CD4-positive, alpha-beta T cell treated with Interleukin-1 beta for 1 hour (primary cell): ENCODE data around the gene COL1A2.
A peak's percentile ranks its signal among the peaks of the same experiment; 100 is the strongest.

ENCODE experiments used
- DNase-seq, 2 donors: peaks; one replicate each; pipeline ENCODE4 v3.0.0-alpha.2; 2020 to 2022

COL1A2 gene

DNA sequence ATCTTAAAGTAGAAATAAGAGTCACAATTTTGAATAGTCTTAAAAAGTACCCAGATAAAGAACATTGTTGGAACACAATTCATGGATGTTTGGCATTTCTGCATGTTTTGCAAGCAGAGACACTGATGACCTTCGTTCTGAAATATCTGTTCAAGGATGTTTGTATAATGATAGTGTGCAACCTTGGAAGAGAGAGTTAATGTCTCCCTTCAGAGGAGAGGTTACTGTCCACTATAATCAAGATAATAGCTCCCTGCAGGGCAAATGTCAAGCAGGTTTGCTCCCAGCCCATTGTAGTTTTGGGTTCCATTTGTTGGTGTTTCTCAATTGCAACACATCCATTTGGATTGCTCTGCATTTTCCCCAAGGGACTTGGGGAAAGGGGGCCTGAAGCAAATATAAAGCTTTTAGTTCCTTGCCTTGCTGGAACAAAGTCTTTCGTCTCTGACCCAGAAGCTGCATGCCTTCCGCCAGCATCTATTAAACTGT, 45.2 kb downstream of the COL1A2 start:
- no peak for DNase-seq

DNA sequence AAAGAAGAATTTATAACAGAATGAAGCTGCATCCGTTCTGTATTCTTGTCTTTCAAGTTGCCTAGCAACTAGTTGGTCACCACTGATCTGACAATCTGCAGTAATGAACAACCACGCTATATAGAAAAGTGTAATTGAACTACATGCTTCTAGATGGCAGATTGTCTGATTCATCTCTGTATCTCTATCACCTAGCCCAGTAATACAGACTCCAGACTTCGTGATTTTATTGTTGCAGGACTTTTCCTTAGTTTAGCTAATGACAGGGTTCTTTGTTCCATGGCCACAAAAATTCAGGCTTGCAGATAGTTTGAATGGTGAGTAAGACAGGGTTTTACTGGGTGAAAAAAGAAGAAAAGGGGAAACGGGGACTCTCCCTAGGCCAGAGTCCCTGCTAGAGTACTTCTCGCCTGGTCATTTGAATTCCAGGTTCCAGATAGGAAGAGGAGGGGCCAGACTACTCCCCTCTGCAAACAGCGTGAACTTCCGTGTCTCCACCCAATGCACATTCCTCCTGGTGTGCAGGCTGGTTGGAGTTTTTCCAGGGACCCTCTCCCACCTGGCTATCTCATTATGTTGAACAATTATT, 45.9 kb downstream of the COL1A2 start:
- no peak for DNase-seq

DNA sequence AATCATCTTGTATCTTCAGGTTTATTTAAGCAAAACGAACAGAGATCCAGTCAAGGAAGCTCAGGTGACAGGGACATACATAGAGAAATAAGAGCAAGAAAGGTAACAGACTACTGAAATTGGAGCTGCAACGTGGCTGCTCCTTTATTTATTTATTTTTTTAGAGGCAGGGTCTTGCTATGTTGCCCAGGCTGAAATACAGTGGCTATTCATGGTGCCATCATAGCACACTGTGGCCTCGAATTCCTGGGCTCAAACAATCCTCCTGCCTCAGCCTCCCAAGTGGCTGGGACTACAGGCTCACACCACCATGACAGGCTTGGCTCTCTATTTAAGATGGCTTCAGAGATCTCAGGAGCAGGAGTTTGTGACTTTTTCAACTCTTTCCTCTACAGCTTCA, 46.4 kb downstream of the COL1A2 start:
- DNase-seq: no peak

DNA sequence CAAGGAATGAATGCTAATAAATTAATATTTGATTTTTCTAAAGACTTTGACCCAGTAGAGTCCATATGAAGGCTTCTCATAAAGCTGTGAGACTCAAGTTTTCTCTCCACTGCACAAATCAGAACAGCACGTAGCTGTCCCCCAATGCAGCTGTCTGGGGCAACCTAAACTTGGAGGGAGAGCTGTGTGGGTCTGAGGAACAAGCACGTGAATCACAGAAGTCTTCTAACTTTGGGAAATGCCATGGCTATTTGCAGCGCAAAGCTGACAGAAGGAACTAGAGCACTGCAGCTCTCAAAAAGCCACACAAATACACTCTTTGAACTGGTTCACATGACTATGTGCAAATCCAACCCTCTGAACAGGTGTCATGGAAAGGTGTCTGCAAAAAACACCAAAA, 47.9 kb downstream of the COL1A2 start:
- no peak for DNase-seq

DNA sequence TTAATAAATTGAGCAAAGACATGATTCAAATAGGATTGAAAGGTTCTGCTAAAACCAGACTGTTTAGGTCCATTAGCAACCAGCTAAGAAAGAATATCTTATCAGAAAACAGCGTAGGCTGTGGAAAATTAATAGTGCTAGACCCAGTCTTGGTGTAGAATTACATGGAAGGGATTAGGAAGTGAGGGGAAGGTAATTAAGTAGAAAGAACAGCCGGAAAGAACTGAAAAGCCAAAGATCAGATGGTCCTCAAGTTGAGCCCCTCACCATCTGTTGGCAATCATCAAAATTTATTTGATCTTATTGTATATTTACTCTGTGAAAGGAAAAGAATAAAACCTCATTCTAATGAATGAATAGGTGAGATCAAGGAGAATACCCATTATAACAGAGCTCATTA, 50.1 kb downstream of the COL1A2 start:
- DNase-seq: no peak

DNA sequence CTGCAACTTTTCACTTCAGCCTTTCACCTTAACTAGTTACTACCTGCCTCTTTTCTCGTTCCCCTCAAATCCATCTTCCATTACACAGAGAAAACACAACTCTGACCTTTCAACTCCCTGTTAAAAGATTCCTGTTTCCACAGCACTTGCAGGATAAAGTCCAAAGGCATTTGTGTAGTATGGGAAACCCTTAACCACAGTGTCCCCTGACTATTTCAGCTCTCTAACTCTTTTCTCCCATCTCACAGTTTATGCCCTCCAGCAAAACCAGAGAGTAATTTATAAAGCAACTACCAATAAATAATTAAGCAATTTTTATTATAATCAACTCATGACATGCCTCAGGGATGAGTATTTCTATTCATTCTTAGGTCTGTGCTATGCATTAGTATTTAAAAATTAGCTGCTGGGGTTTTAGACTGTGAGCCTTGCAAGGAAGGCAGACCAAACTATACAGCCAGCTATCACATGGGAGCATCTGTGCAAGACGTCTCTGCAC, 51.0 kb downstream of the COL1A2 start:
- DNase-seq: no peak

DNA sequence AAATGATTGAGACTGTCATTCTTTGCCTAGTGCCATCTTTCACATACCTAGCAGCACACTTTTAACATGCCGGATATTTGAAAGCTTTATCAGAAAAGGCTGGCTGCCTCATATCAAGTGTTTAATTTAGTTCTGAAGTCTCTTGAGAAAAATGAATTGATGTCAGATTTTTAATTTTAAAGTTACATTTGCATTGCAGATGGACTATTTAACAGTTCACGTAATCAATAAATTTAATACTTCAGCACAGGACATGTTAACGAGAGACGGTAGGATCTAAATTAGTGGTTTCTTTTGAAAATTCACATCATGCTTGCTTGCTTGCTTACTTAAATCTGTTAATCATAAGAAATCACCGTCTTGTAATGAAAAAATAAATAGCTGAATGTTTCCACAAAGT, 51.6 kb downstream of the COL1A2 start:
- no peak for DNase-seq

DNA sequence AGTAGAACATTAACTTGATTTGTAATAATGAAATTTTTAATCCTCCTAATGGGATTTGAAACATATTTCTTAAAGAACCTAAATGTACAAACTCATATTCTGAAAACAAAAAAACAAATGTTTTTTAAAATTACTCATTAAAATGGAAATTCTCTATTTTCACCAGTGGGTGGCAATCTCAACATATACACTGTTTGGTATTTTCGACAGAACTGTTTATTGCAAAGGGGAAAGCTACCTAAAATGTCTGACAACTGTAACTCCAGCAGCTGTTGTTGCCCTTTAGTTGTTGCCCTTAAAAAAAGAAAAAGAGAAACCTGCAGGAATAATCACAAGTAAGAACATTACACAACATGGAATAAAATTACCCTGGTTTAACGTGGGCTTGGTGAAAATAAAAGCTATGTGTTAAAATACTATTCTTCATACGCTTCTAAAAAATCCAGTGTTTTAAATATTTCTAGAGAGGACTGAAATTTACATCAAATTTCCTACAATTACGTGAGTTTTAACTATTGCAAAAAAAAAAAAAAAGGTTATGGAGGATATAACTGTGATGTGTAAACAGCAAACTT, 54.5 kb downstream of the COL1A2 start:
- DNase-seq: peak in 1 of 2 donors; percentile 29

DNA sequence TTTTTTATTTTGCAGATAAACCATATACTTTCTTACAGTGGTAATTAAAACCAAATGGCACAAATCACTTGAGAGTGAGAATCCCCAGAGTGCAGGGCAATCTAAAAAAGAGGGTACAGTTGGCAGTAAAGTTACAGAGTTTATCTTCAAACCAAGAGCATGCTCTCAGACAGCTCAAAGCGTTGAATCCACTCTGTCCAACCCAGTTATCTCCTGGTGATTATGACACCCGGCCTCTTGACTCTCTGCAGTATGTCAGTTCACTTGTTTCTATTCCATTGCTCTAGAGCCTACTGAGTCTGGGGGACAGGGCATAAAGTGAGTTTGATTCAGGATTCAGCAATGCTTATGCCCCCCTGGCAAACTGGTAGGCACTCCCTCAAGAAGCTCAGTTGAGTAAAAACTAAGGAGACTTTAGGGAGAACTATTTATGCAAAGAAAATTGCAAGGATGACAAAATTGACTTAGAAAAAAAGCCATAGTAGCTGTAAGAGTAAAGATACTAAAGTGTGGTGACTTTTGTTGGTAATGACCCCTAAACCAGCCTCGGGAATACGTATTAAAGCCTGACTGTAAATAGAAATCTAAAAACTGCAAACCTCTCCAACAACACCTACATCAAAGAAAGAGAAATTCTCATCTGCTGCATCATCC, 55.5 kb downstream of the COL1A2 start:
- DNase-seq: no peak

DNA sequence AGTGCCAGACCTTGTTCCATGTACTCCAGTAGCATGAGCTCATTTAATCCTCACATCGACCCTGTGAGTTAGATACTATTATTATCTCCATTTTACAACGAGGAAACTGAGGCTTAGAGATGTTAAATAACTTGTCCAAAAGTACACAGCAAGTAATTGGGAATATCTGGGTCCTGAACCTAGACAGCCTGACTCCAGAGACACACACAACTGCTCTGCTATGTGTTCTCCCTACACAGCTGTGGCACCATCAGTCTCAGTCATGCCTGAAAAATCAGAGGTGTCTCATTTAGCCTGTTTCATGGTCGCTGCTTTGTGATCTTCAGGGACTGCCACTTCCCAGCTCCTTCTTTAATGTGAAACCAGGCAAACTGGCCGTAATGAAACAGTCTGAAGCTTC, 56.5 kb downstream of the COL1A2 start:
- no peak for DNase-seq

DNA sequence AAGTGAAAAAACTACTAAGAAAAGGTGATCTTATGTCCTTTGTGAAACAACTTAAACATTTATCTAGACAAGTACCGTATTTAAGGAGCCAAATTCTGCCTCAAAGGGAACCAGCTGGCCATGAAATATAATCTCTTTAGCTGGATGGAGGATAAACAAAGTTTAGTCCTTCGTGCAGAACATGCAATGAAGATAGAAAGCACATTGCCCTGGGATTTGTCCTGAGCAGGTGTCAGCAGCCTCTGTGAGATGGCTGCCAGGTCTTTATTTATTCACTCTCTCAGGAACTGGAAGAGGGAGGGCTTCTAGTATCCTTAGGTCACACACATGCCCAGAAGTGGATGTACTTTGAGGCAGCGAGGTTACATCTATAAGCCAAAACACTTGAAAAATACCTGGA, 57.5 kb downstream of the COL1A2 start:
- DNase-seq: no peak

DNA sequence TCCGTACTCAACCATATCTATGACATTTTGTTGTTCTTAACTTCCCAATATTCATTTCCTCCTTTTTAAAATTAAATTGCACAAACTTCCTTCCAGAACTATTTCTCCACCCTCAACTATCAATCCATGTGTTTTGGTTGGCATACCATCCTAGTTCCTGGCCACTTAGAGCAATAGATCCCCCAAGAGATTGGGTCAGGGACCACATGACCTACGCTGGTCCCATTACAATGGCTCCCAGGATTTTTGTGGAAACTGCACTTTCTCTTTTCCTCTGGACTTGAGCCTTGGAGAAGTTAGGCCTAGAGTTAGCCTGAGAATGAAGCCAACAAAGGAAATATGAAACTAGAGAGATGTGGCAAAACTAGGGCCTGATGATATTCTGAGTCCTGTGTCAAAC, 59.2 kb downstream of the COL1A2 start:
- no peak for DNase-seq

DNA sequence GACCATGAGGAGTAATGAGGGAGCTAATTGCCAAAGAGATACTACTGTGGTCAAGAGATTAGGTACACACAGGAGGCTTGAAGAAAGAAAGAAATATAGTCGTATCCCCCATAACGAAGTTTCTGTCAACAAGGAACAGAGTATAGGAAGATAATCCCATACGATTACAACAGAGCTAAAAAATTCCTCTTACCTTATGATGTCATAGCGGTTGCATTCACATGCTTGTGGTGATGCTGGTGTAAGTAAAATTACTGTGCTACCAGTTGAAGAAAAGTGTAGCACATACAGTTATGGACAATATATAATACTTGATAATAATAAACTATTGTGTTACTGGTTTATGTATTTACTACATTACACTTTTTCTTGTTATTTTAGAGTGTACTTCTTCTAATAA, 63.3 kb downstream of the COL1A2 start:
- no peak for DNase-seq

DNA sequence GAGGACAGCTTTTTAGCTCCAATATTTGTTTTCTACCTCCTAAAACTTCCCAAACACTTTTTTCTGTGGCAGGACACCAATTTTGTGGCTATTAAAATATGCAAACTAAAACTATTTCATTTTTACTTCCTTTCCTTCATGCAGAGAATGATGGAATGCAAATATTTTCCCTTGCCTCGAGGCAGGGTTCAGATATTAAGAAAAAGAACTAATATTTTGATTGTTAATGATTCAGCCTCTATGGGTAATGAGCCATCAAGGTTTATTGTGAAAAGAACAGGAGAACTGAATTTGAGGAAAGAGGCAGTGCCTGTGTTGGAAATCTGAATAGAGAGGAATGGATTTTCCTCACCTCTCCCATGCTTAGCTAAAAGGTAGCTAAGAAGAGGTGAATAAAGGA, 71.8 kb downstream of the COL1A2 start:
- DNase-seq: no peak

DNA sequence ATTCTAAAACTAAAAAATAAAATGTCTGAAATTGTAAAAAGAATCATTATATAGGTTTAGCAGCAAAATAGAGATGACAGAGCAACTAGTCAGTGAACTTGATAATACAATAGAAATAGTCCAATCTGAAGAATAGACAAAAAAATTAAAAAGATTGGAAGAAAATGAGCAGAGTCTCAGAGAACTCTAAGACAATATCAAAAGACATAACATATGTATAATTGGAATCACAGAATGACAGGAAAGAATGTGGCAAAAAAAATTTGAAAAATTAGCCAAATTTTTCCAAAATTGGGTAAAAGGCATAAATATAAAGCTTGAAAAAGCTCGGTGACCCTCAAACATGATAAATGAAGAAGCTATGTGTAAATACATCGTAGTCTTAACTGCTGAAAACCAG, 76.9 kb downstream of the COL1A2 start:
- no peak for DNase-seq

DNA sequence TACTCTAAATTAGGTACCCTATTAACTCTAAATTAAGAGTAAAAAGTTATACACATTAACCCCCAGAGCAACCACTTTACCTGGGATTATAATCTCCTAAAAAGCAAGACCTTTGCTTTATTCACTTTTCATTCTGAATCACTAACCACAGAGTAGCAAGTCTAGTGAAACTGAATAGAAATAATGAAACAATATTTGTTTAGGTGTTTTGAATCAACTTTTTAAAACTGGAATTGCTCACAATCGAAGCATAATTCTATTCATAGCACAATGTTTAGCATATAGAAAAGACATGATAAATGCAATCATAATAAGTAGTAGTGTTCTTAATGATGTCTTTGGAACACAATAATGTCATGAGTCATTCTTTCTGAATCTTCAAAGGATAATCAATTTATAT, 77.9 kb downstream of the COL1A2 start:
- DNase-seq: no peak

DNA sequence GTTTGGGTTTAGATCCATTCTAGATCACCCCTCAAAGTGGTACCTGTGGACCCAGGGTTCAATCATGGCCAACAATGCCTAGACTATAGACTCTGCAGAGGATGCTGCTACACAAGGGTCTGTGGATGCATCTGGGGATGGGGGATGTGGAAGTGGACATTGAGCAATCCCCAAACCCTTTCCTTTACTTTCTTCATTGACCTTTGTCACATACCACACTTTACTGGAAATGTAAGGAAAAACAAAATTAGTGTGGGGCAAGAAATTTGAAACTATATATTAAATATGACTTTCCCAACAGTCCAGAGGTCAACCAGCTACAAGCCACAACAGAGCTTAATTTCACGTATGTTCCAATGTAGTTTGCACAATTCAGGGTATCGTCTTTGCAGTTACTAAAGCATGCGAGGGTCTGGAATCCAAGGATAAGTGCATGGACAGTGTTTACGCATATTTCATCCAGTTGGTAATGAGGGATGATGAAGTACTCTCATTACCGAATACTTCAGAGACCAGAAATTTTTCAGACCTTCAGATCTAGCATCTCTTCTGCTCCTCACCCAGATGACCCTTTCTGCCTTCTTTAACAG, 81.7 kb downstream of the COL1A2 start:
- no peak for DNase-seq

DNA sequence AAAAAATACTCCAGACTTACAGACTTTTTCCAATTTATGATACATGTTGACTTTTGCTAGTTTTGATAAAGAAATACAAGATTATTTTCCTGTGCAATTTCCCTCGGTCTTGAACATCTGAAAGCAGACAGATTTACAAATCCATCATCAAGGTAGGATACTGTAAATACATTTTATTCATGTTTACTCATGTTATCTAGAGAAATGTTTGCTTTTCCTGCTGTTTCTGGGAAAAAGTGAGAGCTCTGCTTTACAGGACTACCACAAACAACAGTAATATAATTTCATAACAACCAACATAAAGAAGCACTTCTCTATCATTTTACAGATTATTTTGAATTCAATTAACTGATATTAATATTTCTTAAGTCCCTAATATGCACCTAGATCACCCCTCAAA, 83.2 kb downstream of the COL1A2 start:
- no peak for DNase-seq

DNA sequence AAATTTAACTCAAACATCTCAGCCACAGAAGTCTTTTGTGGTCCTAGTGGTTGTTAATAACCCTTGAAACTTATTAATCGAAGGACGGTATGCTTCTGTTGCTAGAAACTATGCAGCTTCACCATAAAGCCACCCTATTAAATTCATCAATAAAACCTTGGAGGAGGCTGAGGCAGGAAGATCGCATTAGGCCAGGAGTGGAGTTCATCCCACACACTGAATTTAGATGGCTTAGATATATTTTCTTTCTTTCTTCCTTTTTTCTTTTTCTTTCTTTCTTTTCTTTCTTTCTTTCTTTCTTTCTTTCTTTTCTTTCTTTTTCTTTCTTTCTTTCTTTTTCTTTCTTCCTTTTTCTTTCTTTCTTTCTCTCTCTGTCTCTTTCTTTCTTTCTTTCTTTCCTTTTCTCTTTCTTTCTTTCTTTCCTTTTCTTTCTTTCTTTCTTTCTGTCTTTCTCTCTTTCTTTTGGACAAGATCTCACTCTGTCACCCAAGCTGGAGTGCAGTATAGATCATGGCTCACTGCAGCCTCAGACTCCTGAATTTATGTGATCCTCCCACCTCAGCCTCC, 84.0 kb downstream of the COL1A2 start:
- DNase-seq: no peak
